Measurements from ENCODE around the gene RBL1.

DNA sequence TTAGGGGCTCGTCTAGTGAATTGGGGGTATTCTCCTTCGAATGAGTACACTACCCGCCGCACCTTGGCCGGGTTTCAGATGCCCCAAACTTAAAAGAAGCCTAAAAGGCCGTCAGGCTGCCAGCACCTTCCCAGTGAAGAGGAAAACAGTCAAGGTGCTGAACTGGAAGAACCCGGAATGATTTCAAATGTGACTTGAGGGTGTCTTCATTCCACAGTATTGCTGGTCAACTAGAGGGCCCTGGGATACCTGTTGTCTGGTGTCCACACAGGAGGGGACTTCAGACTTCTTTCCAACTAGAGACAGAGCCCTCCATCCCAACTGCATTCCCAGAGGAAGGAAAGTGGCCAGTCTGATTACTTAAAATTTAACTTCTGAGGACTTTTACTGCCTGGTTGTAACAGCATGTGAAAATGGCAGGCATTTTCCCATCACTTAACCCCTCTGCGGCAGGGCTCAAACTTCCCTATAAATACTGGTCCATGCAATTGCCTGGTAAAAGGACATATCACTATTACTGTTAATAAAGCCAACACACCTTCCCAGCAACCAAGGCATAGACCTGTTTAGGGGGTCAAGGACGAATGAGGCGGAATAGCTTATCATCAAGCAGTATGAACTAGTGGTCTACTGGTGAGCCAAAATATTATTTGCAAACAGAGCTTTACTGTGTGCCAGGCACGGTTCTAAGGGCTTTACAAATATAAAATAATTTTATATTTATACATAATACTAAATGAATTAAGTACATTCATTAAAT, 143.6 kb downstream of the RBL1 start:
- TF ChIP-seq, protein P1, sequence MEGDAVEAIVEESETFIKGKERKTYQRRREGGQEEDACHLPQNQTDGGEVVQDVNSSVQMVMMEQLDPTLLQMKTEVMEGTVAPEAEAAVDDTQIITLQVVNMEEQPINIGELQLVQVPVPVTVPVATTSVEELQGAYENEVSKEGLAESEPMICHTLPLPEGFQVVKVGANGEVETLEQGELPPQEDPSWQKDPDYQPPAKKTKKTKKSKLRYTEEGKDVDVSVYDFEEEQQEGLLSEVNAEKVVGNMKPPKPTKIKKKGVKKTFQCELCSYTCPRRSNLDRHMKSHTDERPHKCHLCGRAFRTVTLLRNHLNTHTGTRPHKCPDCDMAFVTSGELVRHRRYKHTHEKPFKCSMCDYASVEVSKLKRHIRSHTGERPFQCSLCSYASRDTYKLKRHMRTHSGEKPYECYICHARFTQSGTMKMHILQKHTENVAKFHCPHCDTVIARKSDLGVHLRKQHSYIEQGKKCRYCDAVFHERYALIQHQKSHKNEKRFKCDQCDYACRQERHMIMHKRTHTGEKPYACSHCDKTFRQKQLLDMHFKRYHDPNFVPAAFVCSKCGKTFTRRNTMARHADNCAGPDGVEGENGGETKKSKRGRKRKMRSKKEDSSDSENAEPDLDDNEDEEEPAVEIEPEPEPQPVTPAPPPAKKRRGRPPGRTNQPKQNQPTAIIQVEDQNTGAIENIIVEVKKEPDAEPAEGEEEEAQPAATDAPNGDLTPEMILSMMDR (IDR thresholded peaks at IDR 0.05), result no peak
- no peak for TF ChIP-seq POLR2A (IDR thresholded peaks at IDR 0.05)
